Mucosa of descending colon (tissue), 3 donors: ENCODE results near the gene PTGFR. TPM values are rescaled to one million over a fixed set of nuclear protein-coding genes. Genes with fewer than 3 reads are reported as not detected.

Experiments
- ATAC-seq: fragments of 200-7000 bp; cut with Tn5 transposase; one replicate; pipeline ENCODE4 v1.9.1; 2020; ENCODE audit warnings: mild to moderate bottlenecking, moderate library complexity
- DNase-seq, 3 donors: peaks; one replicate each; pipeline ENCODE4 v3.0.0-alpha.2; 2020
- H3K36me3 ChIP-seq: fragments of 200-600 bp; one replicate; pipeline ENCODE4 v1.8.0; 2021; ENCODE audit warnings: low read depth, mild to moderate bottlenecking
- H3K4me1 ChIP-seq: fragments of 200-600 bp; one replicate; pipeline ENCODE4 v1.8.0; 2021; ENCODE audit warnings: low read depth, mild to moderate bottlenecking
- H3K4me3 ChIP-seq: fragments of 200-600 bp; one replicate; pipeline ENCODE4 v1.8.0; 2021; ENCODE audit warnings: mild to moderate bottlenecking
- H3K9me3 ChIP-seq: fragments of 200-600 bp; one replicate; pipeline ENCODE4 v1.8.0; 2021; ENCODE audit warnings: mild to moderate bottlenecking
- intact Hi-C, 2 donors: fragments of 100-400 bp; cut with DNase I in 1 of 2; cut with micrococcal nuclease in 1 of 2; formaldehyde crosslinking; loops; one replicate each; pipeline versions ENCODE4 v1.11.0 to v1.11.1; 2022; cut with DNase I, micrococcal nuclease
- total RNA-seq, 3 donors: library from RNA; stranded (reverse); fragmentation: NEBNext Ultra II Directional in 2 of 3; extraction: Animal tissue kit (Norgen Biotek cat#: 25700) in 2 of 3; gene quantifications; one replicate each; pipeline versions ENCODE4 v1.2.1 to v1.2.4, GENCODE V29; 2021 to 2023
- TF ChIP-seq, protein P1 (sequence below): fragments of 200-600 bp; IDR thresholded peaks from one replicate; pipeline ENCODE4 v1.8.0; 2022; ENCODE audit warnings: antibody characterized with exemption, mild to moderate bottlenecking
- donor health status: DM: no; HTN: no; CAD: no; lungs with moderate emphysema.
- donor health status: DM: no; HTN: no; CAD: no.
- donor health status: DM: no; HTN: yes; CAD: no.

PTGFR gene
- total RNA-seq, 3 donors from 2014 or later, result 0.49 to 2.1 (median 1.7) TPM

DNA sequence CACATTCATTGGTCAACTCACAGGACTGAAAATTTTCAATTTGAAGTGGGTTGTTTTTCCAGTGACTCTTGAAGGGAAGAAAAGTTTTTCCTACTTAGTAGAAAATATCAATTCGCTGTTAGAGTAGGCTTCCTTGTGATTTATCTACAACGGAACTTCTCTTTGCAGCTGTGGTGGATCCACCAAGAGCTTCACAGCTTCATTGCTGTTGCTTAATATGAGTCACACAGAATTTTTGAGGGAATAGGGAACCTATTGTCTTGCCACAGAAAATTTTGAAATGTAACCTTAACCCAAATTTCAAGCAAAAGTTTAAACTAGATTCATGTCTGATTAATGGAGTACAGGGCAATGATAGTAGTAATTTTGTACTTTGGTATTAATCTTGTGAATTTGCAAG is 71.1 kb downstream of the PTGFR start:
- intact Hi-C loops, result no loop called here
- ATAC-seq, result no peak
- no peak for DNase-seq

DNA sequence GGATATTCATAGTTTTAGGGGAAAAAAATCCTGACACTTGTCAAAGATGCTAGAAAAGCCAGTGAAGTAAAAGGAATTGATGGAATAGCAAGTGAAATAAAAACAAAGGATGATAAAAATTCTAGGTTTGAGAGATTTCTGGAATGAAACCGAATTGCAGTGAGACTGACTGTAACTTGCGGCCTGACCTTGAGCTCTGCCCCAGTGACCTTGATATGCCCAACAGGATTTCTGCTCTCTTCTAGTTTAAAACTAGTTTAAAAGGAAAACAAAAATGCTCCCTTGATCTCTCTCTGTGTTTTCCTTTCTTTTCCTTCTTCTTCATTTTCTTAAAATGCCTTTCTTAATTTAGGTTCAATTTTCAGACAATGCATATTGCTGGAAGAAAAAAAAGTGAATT is 74.6 kb downstream of the PTGFR start:
- no peak for ATAC-seq
- no peak for DNase-seq
- TF ChIP-seq, protein P1, sequence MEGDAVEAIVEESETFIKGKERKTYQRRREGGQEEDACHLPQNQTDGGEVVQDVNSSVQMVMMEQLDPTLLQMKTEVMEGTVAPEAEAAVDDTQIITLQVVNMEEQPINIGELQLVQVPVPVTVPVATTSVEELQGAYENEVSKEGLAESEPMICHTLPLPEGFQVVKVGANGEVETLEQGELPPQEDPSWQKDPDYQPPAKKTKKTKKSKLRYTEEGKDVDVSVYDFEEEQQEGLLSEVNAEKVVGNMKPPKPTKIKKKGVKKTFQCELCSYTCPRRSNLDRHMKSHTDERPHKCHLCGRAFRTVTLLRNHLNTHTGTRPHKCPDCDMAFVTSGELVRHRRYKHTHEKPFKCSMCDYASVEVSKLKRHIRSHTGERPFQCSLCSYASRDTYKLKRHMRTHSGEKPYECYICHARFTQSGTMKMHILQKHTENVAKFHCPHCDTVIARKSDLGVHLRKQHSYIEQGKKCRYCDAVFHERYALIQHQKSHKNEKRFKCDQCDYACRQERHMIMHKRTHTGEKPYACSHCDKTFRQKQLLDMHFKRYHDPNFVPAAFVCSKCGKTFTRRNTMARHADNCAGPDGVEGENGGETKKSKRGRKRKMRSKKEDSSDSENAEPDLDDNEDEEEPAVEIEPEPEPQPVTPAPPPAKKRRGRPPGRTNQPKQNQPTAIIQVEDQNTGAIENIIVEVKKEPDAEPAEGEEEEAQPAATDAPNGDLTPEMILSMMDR, result no peak
- intact Hi-C loops, result no loop called here
- H3K36me3 ChIP-seq, result no peaks in the 10 kb centered on the region
- no peaks in the 10 kb centered on the region for H3K4me1 ChIP-seq
- H3K4me3 ChIP-seq, result no peak overlapping the region
- H3K9me3 ChIP-seq, result no peaks in the 10 kb centered on the region

More for the DNA sequence above, 71.1 kb downstream of the PTGFR start:
- Histone ChIP-seq H3K4me3 (no peak overlapping the region), H3K36me3 (no peaks in the 10 kb centered on the region), H3K9me3 (no peaks in the 10 kb centered on the region), H3K4me1 (no peaks in the 10 kb centered on the region)
- TF ChIP-seq, protein P1, result no peak

DNA sequence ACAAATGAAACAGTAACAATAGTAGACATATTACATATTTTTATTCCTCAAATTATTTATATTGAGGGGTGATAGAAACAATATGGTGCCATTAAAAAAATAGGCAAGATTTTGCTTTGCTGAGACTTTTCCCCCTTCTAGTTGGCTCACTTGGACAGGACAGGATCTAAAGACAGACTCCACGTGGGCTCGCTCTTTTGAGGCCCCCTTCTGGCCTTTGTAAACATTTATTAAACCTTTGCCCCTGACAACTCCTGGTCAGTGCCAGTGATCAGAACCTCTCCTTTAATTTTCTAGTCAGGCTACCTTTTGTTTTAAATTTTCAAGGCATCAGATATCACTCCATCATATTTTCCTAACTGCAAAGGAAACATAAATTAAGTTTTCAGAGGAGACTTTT is 79.8 kb downstream of the PTGFR start:
- H3K9me3 ChIP-seq, result no peaks in the 10 kb centered on the region
- TF ChIP-seq, protein P1, result no peak
- H3K4me3 ChIP-seq, result no peak overlapping the region
- intact Hi-C loops, result no loop called here
- no peak for DNase-seq
- no peaks in the 10 kb centered on the region for H3K36me3 ChIP-seq
- no peak for ATAC-seq
- no peaks in the 10 kb centered on the region for H3K4me1 ChIP-seq

DNA sequence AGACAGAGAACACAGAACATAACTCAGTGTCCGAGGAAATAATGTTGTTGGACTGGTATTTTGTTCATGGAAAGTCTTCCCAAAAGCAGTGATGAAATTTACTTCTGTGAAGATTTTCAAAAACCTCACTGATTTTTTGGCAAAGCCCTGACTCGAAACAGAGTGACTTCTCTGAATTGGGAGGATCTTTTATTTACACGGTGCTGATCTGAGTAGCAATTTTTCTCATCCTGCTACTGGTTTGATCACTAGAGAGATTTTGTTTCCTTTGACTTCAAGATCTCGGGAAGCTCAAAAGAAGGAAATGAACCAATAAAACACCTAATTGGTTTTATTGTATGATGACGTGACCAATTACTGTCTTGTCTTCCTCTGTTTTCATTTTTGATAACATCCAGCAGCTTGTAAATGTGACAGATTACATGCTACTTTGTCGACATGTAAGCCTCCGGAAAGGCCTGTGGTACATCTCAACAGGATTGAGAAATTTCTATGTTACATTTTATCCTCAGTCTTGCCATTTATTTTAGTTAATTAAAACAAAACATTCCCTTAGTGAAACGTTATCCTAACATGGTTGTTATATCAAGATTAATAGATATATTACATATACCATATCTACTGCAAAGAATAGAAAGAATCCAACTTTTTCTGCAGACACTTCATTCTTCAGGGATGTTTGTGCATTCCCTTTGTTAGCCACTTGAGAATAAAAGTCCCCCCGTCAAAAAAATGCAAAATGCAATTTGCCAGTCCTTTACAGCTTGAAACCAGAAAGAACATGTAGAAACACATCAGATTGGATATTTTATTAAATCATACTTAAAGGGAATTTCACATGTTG is 86.7 kb downstream of the PTGFR start:
- intact Hi-C loops, result no loop called here

DNA sequence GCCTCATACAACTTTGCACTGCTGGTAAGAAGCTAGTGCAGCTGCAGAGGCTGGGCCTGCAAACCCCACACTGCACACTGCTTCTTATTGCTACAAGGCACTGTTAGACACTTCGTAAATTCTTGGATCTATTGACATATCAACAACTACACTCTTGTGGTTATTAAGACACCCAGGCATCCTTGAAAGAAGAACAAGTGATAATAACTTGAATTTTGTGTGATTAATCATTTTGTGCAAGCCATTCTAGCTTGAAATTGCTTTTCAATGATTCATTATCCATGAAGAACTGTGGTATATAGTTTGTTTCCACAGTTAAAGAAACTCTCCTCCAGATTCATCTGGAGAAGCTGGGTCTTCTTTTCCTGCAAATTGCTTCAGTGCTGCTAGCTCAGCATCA is 95.8 kb downstream of the PTGFR start:
- no peak for ATAC-seq
- Histone ChIP-seq H3K4me1 (no peaks in the 10 kb centered on the region), H3K4me3 (no peak overlapping the region), H3K9me3 (no peaks in the 10 kb centered on the region), H3K36me3 (no peaks in the 10 kb centered on the region)
- TF ChIP-seq, protein P1, result no peak
- intact Hi-C loops, result no loop called here
- DNase-seq, result no peak

More for the DNA sequence above, 86.7 kb downstream of the PTGFR start:
- no peak for DNase-seq
- Histone ChIP-seq H3K36me3 (no peaks in the 10 kb centered on the region), H3K4me3 (no peak overlapping the region), H3K4me1 (no peaks in the 10 kb centered on the region), H3K9me3 (no peaks in the 10 kb centered on the region)
- TF ChIP-seq, protein P1, result no peak
- ATAC-seq, result no peak
